HG03175 (cell line): ENCODE data around the gene CCBE1.
"Not testable (repeated sequence)": the region's sequence is repeated elsewhere in the genome, so short reads cannot be mapped to it uniquely, and the experiment has no call there.

ENCODE experiments used
- ATAC-seq: cut with Tn5 transposase; IDR thresholded peaks from one replicate; pipeline ENCODE4 v1.9.1; 2021; ENCODE audit warnings: mild to moderate bottlenecking, moderate library complexity; ENCODE audit not compliant: unreplicated experiment

Gene CCBE1

DNA sequence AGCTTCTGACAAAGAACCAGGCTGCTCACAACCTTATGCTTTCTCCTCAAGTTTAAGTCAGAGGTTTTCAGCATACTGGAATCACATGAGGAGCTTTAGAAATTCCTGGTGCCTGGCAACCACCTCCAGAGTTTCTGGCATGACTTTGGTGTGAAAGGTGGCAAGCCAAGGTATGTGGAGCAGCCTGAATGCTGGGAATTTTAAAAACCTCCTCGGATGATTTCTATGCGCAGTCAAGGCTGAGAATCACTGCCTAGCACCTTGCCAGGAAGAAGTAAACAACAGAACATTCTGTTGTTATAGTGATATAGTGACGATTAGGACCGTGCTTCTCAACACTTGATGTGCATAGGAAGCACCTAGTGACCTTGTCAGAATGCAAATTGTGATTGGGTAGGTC, 11.7 kb downstream of the CCBE1 start:
- ATAC-seq: no peak

DNA sequence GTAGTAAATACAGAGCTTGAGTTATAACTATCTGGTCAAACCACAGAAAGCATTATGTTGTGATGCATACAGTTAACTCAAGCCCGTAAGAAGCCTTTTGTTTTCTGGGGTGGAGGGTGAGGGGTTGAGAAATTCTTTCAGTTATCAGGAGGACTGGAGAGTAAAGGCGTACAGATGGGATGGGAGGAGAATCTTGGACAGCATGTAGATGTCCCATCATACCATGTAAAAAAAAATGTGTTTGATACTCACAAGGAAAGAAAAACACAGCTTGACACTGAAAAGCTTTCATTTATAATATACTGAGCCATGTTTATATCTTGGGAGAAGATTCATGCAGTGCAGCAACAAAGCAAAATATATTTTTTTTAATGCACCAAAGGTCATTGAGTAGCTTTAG, 12.4 kb downstream of the CCBE1 start:
- no peak for ATAC-seq

DNA sequence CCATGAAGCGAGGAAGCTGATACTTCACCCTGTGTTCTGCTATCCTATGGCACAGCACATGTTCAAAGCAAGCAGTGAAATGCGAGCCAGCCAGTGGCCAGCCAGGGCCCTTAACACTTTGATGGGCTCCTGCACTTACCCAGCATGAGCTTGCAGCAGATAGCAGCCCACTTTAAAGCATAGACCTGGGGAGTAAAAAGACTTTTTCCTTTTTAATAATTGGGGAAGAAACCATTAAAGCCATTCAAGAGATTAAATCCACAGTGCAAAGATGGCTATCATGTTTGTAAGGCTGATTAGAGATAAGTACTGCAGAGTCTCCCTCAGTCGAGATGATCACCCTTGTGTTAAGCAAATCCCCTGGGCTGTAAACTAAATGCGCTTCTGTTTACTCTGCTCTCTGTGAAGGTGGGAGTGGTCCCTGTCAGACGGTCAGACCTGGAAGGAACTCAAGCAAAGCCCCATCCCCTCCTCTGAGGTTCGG, 15.7 kb downstream of the CCBE1 start:
- no peak for ATAC-seq

DNA sequence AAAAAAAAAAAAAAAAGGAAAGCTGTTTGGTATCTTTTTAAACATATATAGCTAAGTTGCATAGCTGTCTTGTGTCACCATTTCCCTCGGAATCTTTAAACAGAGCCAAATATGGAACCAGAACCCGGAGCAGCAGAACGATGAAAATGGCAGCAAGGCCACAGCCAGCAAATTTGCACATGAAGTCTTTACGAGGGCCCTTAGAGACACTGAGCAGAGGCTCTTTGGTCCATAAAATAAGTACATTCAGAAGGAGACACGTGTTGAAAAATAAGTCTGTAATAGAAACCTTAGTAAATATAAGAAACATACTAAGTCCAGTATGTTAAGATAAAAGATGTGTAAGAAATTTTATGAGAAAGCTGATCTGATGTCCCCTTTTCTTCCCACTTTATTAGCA, 16.2 kb downstream of the CCBE1 start:
- ATAC-seq: no peak

DNA sequence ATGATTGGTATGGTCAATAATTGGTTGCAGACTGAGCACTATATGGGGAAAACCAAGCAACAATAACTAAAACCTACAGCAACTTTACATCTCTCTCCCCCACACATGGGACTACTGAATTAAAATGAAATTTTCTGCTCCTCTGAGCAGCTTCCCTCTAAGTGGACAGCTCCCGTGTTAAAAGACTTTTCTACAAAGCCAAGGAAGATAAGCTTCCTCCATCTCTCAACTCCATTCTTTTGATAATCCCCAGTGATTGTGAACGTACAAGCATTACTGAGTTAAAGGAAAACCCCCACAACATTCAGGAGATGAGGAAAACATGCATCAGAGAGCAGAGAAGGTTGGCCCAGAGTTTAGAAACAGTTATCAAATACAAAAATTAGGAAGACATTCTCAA, 21.9 kb downstream of the CCBE1 start:
- no peak for ATAC-seq

DNA sequence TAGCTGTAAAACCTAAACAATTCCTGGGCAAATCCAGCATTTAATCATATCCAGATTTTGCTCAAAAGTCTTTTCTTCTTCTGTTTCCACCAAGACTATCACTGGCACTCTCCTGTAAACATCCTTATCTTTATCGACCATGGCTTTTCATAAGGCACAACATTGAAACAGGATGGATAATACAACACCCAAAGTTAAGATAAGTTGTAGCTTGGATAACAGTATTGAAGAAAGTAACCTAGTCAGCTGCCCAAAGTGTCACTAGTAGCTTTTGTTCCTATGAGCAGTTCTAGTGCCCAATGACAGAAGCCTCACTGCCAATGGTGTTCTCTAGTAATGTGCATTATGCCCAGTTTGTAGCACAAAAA, 22.3 kb downstream of the CCBE1 start:
- ATAC-seq: no peak

DNA sequence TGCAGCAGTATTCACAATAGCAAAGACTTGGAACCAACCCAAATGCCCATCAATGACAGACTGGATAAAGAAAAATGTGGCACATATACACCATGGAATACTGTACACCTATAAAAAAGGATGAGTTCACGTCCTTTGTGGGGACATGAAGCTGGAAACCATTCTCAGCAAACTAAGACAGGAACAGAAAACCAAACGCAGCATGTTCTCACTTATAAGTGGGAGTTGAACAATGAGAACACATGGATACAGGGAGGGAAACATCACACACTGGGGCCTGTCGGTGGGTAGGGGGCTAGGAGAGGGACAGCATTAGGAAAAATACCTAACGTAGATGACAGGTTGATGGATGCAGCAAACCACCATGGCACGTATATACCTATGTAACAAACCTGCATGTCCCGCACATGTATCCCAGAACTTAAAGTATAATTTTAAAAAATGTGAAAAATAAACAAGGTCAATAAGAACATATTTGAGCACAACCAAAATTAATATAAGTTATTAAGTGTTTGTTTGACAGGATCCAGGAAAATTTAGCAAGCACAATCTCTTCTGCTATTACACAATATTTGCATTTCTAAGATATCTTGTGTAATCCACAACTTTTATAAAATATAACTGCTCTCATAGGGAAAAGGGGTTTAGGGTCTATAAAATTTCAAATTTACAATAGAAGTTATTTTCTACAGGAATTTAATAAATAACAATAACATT, 22.9 kb downstream of the CCBE1 start:
- no peak for ATAC-seq

DNA sequence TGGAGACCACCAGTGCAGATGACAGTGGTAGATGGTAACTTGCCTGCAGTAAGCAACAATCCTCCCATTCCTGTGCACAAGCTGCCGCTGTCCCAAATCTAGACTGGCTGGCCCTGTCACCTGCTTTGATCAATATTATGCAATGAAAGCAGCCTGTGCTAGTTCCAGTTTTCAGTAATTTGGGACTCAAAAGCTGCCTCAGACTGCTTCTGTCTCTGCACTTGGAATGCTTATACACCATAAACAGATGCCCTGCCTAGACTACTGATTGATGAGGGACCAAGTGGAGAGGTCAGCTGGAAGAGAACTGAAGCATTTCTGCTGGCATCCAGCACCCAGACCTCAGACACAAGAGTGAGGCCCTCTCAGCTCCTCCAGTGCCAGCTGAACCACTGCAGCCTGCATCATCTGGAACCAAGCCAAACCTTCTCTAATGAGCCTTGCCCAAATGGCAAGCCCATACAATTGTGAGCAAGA, 24.9 kb downstream of the CCBE1 start:
- no peak for ATAC-seq

DNA sequence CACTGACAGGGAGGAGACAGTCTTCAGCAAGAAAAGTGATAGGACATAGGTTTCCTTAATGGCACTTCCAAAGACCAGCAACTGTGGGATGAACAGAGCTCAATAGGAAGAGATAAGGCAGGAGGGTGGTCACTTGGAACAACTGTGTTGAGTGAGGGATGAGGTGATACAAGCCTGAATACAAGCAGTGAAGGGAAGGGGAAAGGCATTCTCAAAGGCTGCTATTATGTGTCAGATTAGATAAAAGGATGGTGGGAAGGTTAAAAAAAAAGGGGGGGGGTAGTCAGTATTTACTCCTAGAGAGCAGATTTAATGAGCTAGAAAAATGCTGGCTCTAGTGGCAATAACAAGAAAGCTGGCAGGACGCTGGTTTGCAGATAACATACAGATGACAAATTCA, 25.7 kb downstream of the CCBE1 start:
- no peak for ATAC-seq

DNA sequence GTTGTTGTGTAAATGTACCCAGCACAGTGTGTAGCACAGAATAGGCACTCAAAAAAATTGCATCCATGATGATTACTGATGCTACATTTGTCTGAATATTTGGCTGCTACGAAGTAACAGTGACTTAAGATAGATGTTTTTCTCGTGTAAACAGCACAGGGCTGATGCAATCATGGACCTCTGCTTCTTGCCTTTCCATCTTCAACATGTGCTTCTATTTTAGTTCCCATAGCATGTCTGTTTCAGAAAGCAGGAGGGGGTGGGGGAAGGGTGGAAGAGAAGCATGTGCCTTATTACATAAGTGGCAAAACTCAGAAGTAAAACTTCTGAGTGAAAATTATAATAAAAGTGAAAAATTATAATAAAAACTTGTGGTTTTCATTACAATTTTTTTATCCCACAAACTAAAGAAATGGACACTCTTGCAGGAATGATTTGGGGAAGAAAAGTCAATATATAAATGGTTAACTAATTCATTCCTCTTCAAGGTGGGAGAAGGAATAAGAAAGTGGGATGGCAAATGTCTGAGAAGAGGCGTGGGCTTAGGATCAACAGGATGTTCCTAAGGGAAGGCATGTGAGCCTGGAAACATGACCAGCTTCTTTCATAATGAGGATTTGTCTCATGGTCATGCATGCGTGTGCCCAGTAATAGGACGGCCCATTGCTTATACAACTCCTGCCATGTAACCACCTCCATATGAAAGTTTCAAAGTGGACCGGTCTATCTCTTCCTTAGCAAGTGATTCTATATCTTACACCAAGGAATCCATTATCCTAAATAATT, 27.2 kb downstream of the CCBE1 start:
- no peak for ATAC-seq

DNA sequence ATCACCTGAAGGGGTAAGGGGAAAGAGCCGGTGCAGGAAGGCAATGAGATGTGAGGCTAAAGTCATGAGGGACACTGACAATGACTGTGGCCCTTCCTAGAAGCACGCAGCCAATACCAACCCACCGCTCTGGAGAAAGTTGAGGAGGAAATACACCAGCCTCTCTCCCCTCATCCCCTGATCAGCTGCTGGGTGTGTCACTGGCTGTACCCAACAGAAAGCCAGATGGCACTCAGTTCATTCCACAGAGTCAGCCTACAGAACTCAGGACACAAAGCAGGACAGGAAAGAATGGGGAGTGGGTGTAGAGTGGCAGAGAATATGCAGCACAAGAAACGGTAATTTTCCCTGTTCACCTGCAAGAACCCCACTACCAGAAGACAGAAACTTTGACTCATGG, 29.7 kb downstream of the CCBE1 start:
- no peak for ATAC-seq

DNA sequence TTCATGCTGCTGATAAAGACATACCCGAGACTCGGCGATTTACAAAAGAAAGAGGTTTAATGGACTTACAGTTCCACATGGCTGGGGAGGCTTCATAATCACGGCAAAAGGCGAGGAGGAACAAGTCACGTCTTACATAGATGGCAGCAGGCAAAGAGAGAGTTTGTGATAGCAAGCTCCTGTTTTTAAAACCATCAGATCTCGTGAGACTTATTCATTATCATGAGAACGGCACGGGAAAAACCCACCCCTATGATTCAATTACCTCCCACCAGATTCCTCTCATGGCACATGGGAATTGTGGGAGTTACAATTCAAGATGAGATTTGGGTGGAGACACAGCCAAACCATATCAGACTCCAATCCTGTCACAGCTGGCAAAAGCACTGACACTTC, 31.2 kb downstream of the CCBE1 start:
- not testable (repeated sequence) for ATAC-seq

DNA sequence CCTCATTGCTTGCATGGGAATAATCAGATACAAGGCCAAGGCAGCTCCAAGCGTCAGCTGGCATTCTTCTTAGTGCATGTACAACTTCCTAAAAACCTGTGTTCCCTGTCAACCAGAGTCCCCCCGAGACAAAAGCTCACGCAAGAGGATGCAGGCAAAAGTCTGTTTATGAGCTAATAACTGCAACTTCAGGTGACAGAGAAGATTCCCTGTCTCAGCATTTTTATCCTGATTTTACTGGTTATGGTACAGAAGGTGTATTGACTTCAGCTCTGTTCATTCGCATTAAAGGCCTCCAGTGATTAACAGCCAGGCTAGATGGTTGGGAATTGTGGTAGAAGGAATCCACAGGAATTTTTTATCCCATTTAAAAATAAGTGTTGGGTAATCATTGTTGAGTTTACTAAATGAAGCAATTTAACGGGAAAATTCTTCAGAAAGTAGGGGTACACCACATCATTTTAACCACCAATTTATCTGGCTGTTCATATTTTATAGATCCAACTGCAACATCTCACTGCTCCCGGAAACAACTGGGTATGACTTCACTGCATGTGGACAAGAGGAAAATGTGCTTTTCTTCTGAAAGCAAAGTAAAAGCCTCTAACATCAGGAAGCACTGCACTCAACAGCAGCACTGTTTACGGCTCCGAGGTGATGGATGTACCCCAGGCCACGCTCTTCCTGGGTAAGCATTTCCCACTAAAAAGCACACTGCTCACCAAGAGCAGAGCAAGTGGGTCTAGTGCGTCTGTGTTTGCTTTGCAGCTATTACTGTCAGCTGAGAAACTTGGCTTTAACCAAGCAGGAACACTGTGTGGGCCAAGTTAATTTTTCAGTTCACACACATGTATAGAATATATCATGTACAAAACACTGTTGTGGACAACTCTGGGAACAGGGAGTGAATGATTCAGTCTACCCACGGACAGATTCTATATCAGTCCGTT, 31.9 kb downstream of the CCBE1 start:
- ATAC-seq: no peak

DNA sequence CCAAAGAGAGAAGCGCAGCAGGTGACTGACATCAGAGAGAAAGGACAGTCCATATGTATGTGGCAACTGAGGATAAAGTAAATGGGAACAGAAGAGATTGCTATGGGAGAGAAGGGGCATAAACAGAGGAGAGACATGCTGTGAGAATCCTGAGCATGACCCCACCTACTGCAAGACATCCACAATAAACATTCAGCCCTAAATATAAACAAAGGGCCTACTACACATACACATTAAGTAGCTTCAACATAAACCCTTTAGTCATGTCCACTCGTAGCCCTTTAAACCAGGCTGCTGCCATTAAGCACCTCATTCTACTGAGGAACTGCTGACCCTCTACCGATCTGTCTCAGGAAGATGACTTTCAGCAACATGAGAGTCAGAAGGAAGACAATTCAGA, 32.9 kb downstream of the CCBE1 start:
- ATAC-seq: no peak

DNA sequence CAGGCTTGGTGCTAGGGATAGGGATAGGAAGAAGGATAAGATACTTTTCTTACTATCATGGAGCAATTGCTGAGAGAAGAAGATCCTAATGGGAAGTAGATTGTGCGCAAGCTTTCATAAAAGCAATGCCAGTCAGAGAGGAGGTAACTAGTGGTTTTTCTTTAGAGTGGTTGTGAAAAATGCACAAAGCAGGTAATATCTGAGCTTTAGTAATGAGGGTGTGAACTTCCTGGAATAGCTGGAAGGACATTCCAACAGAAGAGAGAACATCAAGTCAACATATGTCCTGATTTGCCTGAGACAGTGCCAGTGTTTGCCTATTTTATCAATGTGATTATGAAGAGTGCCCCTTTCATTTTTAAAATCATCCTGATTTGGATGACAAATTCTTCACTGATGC, 34.1 kb downstream of the CCBE1 start:
- ATAC-seq: no peak

DNA sequence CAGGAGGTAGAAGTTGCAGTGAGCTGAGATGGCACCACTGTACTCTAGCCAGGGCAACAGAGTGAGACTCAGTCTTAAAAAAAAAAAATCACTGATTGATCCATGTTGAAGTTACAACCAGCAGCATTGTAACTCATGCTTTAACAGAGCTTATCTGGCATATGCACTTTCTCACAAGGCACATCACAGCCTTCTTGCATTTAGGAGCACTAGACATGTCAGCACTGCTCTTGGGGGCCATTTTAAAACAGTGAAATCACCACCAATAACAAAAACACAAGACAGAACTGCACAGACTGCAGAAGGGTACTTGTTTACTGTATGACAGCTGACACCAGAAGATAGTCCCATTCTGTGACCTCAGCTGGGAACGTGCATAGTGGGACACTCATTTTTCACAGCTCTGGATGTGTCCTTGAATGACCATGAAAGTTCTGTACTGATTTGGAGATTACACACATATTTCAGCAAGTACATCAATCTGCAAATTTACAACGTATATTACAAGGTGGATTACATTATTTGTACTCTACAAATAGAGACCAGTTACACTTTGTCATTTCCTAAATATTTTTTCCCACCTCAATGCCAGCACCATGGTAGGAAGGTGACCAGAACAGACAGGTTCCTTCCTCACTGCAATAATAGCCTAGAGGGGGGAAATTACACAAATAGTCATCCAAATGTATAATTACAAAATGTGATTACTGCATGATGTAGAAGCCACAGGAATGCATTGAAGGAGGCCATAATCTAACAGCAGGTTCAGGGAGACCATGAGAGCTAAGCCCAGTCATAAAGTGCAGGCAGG, 35.1 kb downstream of the CCBE1 start:
- no peak for ATAC-seq

DNA sequence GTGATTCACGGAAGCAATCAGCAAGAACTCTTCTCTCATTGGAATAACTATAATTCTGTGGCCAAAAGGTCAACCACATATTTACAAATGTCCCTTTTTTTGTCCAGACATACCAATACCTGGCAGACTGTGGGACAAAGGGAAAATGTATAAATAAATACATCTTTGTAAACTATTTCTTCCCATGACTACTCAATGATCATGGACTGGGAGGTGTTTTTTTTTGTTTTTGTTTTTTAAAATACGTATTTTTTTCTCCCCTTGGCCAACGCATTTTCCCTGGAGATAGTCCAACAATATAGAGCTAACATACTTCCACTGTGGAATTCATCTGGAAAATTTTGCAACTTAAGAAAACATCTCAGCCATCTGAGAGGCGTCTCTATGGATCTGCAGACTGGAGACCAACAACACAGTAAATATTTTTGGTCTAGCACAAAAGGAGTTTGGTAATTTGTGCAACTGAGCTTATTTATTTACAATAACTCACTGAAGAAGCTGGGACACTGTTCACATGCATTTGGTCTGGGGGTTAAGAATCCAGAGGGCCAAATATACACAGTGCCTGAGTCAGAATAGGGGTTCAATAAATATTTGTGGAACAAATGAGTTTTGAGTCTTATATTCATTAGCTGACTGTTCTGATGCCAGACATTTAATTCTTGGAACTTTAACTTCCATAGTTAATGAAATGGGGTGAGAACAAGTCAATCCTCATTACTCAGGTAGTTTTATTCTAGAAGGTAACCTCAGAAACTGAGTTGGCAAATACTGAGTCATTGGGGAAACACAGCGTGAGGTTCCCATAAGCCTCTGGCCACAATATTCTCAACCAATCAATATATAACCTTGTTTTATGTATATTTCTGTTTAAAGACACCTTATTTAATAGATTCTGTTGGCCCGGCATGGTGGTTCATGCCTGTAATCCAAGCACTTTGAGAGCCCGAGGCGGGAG, 36.2 kb downstream of the CCBE1 start:
- no peak for ATAC-seq

DNA sequence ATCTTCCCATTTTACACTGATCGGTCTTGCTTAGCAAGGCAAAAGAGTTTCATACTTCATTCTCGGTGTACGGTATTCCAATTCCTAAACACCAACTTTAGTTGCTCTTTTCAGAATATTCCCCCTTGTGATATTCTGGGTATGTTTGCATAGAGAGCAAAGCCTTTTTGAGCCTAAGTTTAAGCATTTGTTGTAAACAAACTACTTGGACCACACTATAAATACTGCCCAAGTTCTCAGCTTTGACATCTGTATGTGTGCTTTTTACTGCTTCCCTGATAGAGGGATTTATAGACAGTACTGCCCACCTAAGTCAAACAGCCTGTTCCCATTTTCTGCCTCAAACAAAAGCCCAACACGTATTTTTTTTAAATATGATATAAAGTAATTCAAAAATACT, 36.9 kb downstream of the CCBE1 start:
- ATAC-seq: no peak

DNA sequence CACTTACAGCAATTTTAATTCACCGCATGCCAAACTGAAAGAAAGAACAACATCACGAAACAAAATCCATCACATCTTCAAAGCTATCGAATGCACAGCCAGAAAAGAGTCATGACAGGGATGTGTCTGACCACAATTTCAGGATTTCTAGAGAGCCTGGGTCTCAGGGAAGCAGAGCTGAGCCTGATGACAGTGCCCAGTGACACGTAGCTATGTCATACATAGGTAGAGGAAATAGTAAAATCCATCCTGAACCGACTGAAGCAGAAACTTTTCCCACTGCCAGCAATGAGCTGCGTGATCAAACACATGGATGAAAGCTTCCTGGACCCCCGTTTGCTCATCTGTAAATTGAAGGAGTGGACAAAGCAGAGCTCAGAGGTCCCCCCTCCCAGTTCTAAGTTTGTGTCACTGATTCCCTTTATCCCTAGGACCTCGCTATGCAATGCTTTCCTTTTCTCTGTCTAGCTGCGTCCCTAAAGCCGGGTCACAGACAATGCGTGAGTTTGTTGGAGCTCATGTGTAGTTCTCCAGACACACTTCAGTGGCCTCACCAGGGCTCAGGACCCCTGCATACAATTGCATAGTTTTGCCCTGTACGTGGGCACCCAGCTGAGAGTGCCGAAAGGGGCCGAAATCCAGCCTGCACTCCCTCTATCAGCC, 37.6 kb downstream of the CCBE1 start:
- no peak for ATAC-seq
